ENCODE measurements around the gene NAALADL2. TPM values are rescaled to one million over a fixed set of nuclear protein-coding genes. Genes with fewer than 3 reads are reported as not detected.

The NAALADL2 gene
- total and polyA plus RNA-seq, 9 of the 15 experiments (the other 6 are each of a cell fraction or from before 2014, with no cell fraction given), result 0.29 to 1.1 (median 0.79) TPM; not detected in 1

GRCh38 chr3:175805825-175806224 lies 946.7 kb downstream of the NAALADL2 start (continued):
- TF ChIP-seq ZSCAN29 (IDR thresholded peaks at IDR 0.05) (no peak), PTTG1 (tag; IDR thresholded peaks at IDR 0.05; ENCODE audit: low read depth) (no peak), ATF7 (IDR thresholded peaks at IDR 0.05) (no peak)

GRCh38 chr3:175807175-175807574 lies 948.0 kb downstream of the NAALADL2 start:
- H3K4me2 ChIP-seq (ENCODE audit: insufficient read depth, low read length), result no peak overlapping the region
- H3K9me3 ChIP-seq (replicated peaks; ENCODE audit: control insufficient read depth, insufficient read depth, low read depth, low read length), result no peaks in the 10 kb centered on the region
- ChIA-PET POLR2A (no interaction called here), CTCF (ENCODE audit: low intra/inter-chr PET ratio) (no interaction called here)
- H3K36me3 ChIP-seq (ENCODE audit: control insufficient read depth, insufficient read depth, low read length), result no peaks in the 10 kb centered on the region
- intact Hi-C loops (cut with micrococcal nuclease), result no loop called here
- no peak for FAIRE-seq
- BruUV-seq (replicated peaks), result no TSS peak
- H4K20me1 ChIP-seq (replicated peaks; ENCODE audit: control insufficient read depth, insufficient read depth, low read length), result no peaks in the 10 kb centered on the region
- no peaks in the 10 kb centered on the region for H3K4me1 ChIP-seq (replicated peaks in 1 of 2; ENCODE audit: control insufficient read depth in 2 of 2, insufficient read depth in 2 of 2, low read length in 2 of 2)
- H3K27me3 ChIP-seq (ENCODE audit: control insufficient read depth in 2 of 2, insufficient read depth in 2 of 2, low read length in 2 of 2), result no peaks in the 10 kb centered on the region
- H3K9me1 ChIP-seq (ENCODE audit: control insufficient read depth, insufficient read depth, low read length), result no peaks in the 10 kb centered on the region
- H3K9ac ChIP-seq (ENCODE audit: insufficient read depth in 1 of 2, low read depth in 2 of 2, low read length in 2 of 2), result no peak overlapping the region
- no peaks in the 10 kb centered on the region for H3K79me2 ChIP-seq (ENCODE audit: control insufficient read depth, insufficient read depth, low read length)
- H3K27ac ChIP-seq (ENCODE audit: extremely low read depth, low read depth, low read length), result no peak overlapping the region
- H2AFZ ChIP-seq (ENCODE audit: low read depth, low read length), result no peak overlapping the region
- ATAC-seq, result no peak
- no peak for DNase-seq (ENCODE audit: extremely low read depth in 1 of 4, low spot score in 3 of 4)
- no peak overlapping the region for H3K4me3 ChIP-seq
- 0% methylated on average over 1 of the region's 1 CpG for WGBS (ENCODE audit: insufficient coverage, low coverage, missing lambda C conversion rate)
- in situ Hi-C loops (cut with MboI), result no loop called here
- TF ChIP-seq MITF (IDR thresholded peaks at IDR 0.05) (no peak), HOXB6 (CRISPR knock-in tag; IDR thresholded peaks at IDR 0.05; ENCODE audit: borderline replicate concordance) (no peak), MCM7 (IDR thresholded peaks at IDR 0.05) (no peak), CBX2 (IDR thresholded peaks at IDR 0.05; ENCODE audit: insufficient read depth, low read length, poor library complexity, severe bottlenecking) (no peak), ZBTB43 (CRISPR knock-in tag; IDR thresholded peaks at IDR 0.05) (no peak), CCNT2 (IDR thresholded peaks at IDR 0.05; ENCODE audit: borderline replicate concordance, extremely low read depth, insufficient read length, low read depth, low read length) (no peak), IRF2 (CRISPR knock-in tag; IDR thresholded peaks at IDR 0.05) (no peak), POLR3A (IDR thresholded peaks at IDR 0.05; ENCODE audit: borderline replicate concordance, extremely low read depth, insufficient read depth, insufficient read length) (no peak), NR0B1 (IDR thresholded peaks at IDR 0.05; ENCODE audit: partially characterized antibody) (no peak), ZNF316 (IDR thresholded peaks at IDR 0.05) (peak; percentile 52; the same call in 1 of the 2 replicates), MYC (IDR thresholded peaks at IDR 0.05; ENCODE audit: low read depth, low read length) (no peak), MYC (CRISPR knock-in tag; IDR thresholded peaks at IDR 0.05; ENCODE audit: borderline replicate concordance, low read depth) (no peak), ZBTB33 (CRISPR knock-in tag; IDR thresholded peaks at IDR 0.05) (no peak)
